Measurements from ENCODE around the gene CPHXL. TPM values are rescaled to one million over a fixed set of nuclear protein-coding genes. Genes with fewer than 3 reads are reported as not detected.

Gene CPHXL
- total and polyA plus RNA-seq, 9 of the 15 experiments (the other 6 are each of a cell fraction or from before 2014, with no cell fraction given) = not detected

DNA sequence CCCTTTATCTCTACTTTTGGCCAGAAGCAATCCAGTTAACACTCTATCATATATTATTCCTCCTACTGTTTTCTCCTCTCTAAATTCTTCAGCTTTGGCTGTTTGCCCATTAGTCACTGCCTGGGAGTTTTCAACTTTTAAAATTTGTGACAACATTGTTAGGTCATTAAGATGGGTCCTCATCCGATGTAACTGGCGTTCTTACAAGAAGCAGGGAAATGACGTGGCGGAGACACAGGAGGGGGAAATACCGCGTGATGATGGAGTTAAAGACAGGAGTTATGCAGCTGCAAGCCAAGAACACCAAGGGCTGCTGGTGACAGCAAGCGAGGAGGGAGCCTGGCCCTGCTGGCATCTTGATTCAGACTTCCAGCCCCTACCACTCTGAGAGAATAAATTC, 34.8 kb upstream of the CPHXL start (continued):
- TF ChIP-seq, protein P1, sequence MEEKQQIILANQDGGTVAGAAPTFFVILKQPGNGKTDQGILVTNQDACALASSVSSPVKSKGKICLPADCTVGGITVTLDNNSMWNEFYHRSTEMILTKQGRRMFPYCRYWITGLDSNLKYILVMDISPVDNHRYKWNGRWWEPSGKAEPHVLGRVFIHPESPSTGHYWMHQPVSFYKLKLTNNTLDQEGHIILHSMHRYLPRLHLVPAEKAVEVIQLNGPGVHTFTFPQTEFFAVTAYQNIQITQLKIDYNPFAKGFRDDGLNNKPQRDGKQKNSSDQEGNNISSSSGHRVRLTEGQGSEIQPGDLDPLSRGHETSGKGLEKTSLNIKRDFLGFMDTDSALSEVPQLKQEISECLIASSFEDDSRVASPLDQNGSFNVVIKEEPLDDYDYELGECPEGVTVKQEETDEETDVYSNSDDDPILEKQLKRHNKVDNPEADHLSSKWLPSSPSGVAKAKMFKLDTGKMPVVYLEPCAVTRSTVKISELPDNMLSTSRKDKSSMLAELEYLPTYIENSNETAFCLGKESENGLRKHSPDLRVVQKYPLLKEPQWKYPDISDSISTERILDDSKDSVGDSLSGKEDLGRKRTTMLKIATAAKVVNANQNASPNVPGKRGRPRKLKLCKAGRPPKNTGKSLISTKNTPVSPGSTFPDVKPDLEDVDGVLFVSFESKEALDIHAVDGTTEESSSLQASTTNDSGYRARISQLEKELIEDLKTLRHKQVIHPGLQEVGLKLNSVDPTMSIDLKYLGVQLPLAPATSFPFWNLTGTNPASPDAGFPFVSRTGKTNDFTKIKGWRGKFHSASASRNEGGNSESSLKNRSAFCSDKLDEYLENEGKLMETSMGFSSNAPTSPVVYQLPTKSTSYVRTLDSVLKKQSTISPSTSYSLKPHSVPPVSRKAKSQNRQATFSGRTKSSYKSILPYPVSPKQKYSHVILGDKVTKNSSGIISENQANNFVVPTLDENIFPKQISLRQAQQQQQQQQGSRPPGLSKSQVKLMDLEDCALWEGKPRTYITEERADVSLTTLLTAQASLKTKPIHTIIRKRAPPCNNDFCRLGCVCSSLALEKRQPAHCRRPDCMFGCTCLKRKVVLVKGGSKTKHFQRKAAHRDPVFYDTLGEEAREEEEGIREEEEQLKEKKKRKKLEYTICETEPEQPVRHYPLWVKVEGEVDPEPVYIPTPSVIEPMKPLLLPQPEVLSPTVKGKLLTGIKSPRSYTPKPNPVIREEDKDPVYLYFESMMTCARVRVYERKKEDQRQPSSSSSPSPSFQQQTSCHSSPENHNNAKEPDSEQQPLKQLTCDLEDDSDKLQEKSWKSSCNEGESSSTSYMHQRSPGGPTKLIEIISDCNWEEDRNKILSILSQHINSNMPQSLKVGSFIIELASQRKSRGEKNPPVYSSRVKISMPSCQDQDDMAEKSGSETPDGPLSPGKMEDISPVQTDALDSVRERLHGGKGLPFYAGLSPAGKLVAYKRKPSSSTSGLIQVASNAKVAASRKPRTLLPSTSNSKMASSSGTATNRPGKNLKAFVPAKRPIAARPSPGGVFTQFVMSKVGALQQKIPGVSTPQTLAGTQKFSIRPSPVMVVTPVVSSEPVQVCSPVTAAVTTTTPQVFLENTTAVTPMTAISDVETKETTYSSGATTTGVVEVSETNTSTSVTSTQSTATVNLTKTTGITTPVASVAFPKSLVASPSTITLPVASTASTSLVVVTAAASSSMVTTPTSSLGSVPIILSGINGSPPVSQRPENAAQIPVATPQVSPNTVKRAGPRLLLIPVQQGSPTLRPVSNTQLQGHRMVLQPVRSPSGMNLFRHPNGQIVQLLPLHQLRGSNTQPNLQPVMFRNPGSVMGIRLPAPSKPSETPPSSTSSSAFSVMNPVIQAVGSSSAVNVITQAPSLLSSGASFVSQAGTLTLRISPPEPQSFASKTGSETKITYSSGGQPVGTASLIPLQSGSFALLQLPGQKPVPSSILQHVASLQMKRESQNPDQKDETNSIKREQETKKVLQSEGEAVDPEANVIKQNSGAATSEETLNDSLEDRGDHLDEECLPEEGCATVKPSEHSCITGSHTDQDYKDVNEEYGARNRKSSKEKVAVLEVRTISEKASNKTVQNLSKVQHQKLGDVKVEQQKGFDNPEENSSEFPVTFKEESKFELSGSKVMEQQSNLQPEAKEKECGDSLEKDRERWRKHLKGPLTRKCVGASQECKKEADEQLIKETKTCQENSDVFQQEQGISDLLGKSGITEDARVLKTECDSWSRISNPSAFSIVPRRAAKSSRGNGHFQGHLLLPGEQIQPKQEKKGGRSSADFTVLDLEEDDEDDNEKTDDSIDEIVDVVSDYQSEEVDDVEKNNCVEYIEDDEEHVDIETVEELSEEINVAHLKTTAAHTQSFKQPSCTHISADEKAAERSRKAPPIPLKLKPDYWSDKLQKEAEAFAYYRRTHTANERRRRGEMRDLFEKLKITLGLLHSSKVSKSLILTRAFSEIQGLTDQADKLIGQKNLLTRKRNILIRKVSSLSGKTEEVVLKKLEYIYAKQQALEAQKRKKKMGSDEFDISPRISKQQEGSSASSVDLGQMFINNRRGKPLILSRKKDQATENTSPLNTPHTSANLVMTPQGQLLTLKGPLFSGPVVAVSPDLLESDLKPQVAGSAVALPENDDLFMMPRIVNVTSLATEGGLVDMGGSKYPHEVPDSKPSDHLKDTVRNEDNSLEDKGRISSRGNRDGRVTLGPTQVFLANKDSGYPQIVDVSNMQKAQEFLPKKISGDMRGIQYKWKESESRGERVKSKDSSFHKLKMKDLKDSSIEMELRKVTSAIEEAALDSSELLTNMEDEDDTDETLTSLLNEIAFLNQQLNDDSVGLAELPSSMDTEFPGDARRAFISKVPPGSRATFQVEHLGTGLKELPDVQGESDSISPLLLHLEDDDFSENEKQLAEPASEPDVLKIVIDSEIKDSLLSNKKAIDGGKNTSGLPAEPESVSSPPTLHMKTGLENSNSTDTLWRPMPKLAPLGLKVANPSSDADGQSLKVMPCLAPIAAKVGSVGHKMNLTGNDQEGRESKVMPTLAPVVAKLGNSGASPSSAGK (IDR thresholded peaks at IDR 0.05) = peak; percentile 50
- TF ChIP-seq FOXM1 (IDR thresholded peaks at IDR 0.05; ENCODE audit: low read depth) = peak; percentile 70
- no peak for TF ChIP-seq FOXM1 (CRISPR knock-in tag; IDR thresholded peaks at IDR 0.05; ENCODE audit: low read depth)
- no peak for TF ChIP-seq RUNX1 (IDR thresholded peaks at IDR 0.05; ENCODE audit: low read depth)
- TF ChIP-seq TGIF2 (CRISPR knock-in tag; IDR thresholded peaks at IDR 0.05) = no peak
- TF ChIP-seq PHF21A (IDR thresholded peaks at IDR 0.05; ENCODE audit: borderline replicate concordance, low read depth) = no peak
- 0 out of 4 replicates have a peak, but pooled peaks of 1 of the 2 experiments have one; percentile 10 for TF ChIP-seq NRF1 (conservative IDR thresholded peaks at IDR 0.05 in 1 of 2, IDR thresholded peaks at IDR 0.05 in 1 of 2)
- TF ChIP-seq CREM (IDR thresholded peaks at IDR 0.05; ENCODE audit: low read depth) = peak; percentile 86
- TF ChIP-seq, protein P2, sequence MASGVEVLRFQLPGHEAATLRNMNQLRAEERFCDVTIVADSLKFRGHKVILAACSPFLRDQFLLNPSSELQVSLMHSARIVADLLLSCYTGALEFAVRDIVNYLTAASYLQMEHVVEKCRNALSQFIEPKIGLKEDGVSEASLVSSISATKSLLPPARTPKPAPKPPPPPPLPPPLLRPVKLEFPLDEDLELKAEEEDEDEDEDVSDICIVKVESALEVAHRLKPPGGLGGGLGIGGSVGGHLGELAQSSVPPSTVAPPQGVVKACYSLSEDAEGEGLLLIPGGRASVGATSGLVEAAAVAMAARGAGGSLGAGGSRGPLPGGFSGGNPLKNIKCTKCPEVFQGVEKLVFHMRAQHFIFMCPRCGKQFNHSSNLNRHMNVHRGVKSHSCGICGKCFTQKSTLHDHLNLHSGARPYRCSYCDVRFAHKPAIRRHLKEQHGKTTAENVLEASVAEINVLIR (CRISPR knock-in tag; IDR thresholded peaks at IDR 0.05) = peak; percentile 39; the same call in 1 of the 2 replicates
- TF ChIP-seq CC2D1A (IDR thresholded peaks at IDR 0.05) = peak; percentile 60; the same call in 1 of the 2 replicates
- TF ChIP-seq MTA1 (IDR thresholded peaks at IDR 0.05; ENCODE audit: borderline replicate concordance) = peak; percentile 74; the same call in 1 of the 2 replicates
- TF ChIP-seq ETV1 (tag; conservative IDR thresholded peaks at IDR 0.05; ENCODE audit: low read depth) = peak; percentile 43; the same call in 1 of the 2 replicates
- peak; percentile 53; the same call in 1 of the 2 replicates for TF ChIP-seq L3MBTL2 (IDR thresholded peaks at IDR 0.05)
- TF ChIP-seq, protein P3, sequence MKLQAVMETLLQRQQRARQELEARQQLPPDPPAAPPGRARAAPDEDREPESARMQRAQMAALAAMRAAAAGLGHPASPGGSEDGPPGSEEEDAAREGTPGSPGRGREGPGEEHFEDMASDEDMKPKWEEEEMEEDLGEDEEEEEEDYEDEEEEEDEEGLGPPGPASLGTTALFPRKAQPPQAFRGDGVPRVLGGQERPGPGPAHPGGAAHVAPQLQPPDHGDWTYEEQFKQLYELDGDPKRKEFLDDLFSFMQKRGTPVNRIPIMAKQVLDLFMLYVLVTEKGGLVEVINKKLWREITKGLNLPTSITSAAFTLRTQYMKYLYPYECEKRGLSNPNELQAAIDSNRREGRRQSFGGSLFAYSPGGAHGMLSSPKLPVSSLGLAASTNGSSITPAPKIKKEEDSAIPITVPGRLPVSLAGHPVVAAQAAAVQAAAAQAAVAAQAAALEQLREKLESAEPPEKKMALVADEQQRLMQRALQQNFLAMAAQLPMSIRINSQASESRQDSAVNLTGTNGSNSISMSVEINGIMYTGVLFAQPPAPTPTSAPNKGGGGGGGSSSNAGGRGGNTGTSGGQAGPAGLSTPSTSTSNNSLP (IDR thresholded peaks at IDR 0.05; ENCODE audit: borderline replicate concordance, low read depth, low read length) = no peak
- 0 out of 2 replicates have a peak, but pooled peaks have one; percentile 10 for TF ChIP-seq DPF2 (IDR thresholded peaks at IDR 0.05)
- no peak for TF ChIP-seq SMC3 (conservative IDR thresholded peaks at IDR 0.05; ENCODE audit: insufficient read depth, low read depth, low read length)

Measured in K562 (cell line).